ENCODE results near the gene PLXNB1. TPM values are rescaled to one million over a fixed set of nuclear protein-coding genes. Genes with fewer than 3 reads are reported as not detected.

PLXNB1 gene
- total and polyA plus RNA-seq, 2 of the 13 experiments (the other 11 are each of a cell fraction or from before 2014, with no cell fraction given) = 86.0 to 143 TPM

- no peak for TF ChIP-seq KIAA2018 (CRISPR knock-in tag; IDR thresholded peaks at IDR 0.05; ENCODE audit: borderline replicate concordance)
- TF ChIP-seq HMGXB4 (CRISPR knock-in tag; IDR thresholded peaks at IDR 0.05; ENCODE audit: borderline replicate concordance in 1 of 2, low read depth in 1 of 2) = peak; percentile 86 to 92
- peak; percentile 86 for TF ChIP-seq ZBTB25 (CRISPR knock-in tag; IDR thresholded peaks at IDR 0.05)
- TF ChIP-seq ZNF83 (CRISPR knock-in tag; IDR thresholded peaks at IDR 0.05; ENCODE audit: borderline replicate concordance) = no peak
- no peak for TF ChIP-seq USF2 (IDR thresholded peaks at IDR 0.05; ENCODE audit: low read depth, low read length)
- no peak for TF ChIP-seq USF2 (CRISPR knock-in tag; IDR thresholded peaks at IDR 0.05; ENCODE audit: borderline replicate concordance)
- peak; percentile 83 for TF ChIP-seq IRF2 (CRISPR knock-in tag; IDR thresholded peaks at IDR 0.05)
- TF ChIP-seq ZMAT5 (CRISPR knock-in tag; IDR thresholded peaks at IDR 0.05; ENCODE audit: borderline replicate concordance, low read depth) = no peak
- TF ChIP-seq ZBTB20 (CRISPR knock-in tag; IDR thresholded peaks at IDR 0.05; ENCODE audit: borderline replicate concordance, low read depth) = 0 out of 2 replicates have a peak, but pooled peaks have one; percentile 27
- peak; percentile 71 for TF ChIP-seq GATAD2A (CRISPR knock-in tag; IDR thresholded peaks at IDR 0.05)
- TF ChIP-seq MTF1 (CRISPR knock-in tag; IDR thresholded peaks at IDR 0.05) = no peak
- no peak for TF ChIP-seq ZNF282 (IDR thresholded peaks at IDR 0.05; ENCODE audit: partially characterized antibody)
- TF ChIP-seq CENPBD1 (CRISPR knock-in tag; IDR thresholded peaks at IDR 0.05; ENCODE audit: borderline replicate concordance, low read depth) = no peak
- TF ChIP-seq ZMYM4 (CRISPR knock-in tag; IDR thresholded peaks at IDR 0.05) = peak; percentile 62
Measured at GRCh38 chr3:48435774-48436476, 6.0 kb upstream of the PLXNB1 start (continued).

Data from HepG2 (cell line).